GM23338 (cell line): ENCODE results near the gene PLSCR4. TPM values are rescaled to one million over a fixed set of nuclear protein-coding genes. Genes with fewer than 3 reads are reported as not detected.
A peak's percentile ranks its signal among the peaks of the same experiment; 100 is the strongest.

ENCODE experiments used
- ATAC-seq: fragments of 200-7000 bp; cut with Tn5 transposase; 3 replicates; pipeline ENCODE4 v1.9.1; 2020
- DNase-seq: peaks from one replicate; pipeline ENCODE4 v3.0.0-alpha.2; 2015; ENCODE audit warnings: low spot score
- H2AFZ ChIP-seq: fragments of 200-600 bp; sonication (generic); 2 replicates; pipeline ENCODE4 v1.8.0; 2016; ENCODE audit warnings: antibody characterized with exemption, mild to moderate bottlenecking, moderate library complexity
- H3F3A ChIP-seq: fragments of 200-600 bp; sonication (generic); replicated peaks from 2 replicates; pipeline ENCODE4 v1.8.0; 2017; ENCODE audit warnings: antibody characterized with exemption, mixed run types, low read depth
- H3K27ac ChIP-seq: fragments of 200-600 bp; sonication (generic); 2 replicates; pipeline ENCODE4 v1.6.1; 2016; ENCODE audit warnings: low read depth
- H3K27me3 ChIP-seq: fragments of 200-600 bp; sonication (generic); 2 replicates; pipeline ENCODE4 v1.8.0; 2016; ENCODE audit warnings: mild to moderate bottlenecking, mixed run types, moderate library complexity; ENCODE audit not compliant: insufficient read depth
- H3K36me3 ChIP-seq: fragments of 200-600 bp; sonication (generic); 2 replicates; pipeline ENCODE4 v1.8.0; 2016; ENCODE audit warnings: mild to moderate bottlenecking; ENCODE audit not compliant: insufficient read depth
- H3K4me1 ChIP-seq: fragments of 200-600 bp; sonication (generic); 2 replicates; pipeline ENCODE4 v1.8.0; 2016; ENCODE audit warnings: mild to moderate bottlenecking, moderate library complexity; ENCODE audit not compliant: insufficient read depth
- H3K4me2 ChIP-seq: fragments of 200-600 bp; sonication (generic); 2 replicates; pipeline ENCODE4 v1.7.1; 2017; ENCODE audit warnings: mixed run types
- H3K4me3 ChIP-seq: fragments of 200-600 bp; sonication (generic); 2 replicates; pipeline ENCODE4 v1.6.1; 2016; ENCODE audit warnings: mixed run types
- H3K79me2 ChIP-seq: fragments of 200-600 bp; sonication (generic); replicated peaks from 2 replicates; pipeline ENCODE4 v1.8.0; 2017; ENCODE audit warnings: mild to moderate bottlenecking; ENCODE audit not compliant: insufficient read depth
- H3K9me2 ChIP-seq: fragments of 200-600 bp; sonication (generic); 2 replicates; pipeline ENCODE4 v1.8.0; 2017; ENCODE audit not compliant: insufficient read depth
- H4K20me1 ChIP-seq: fragments of 200-600 bp; sonication (generic); replicated peaks from 2 replicates; pipeline ENCODE4 v1.8.0; 2017; ENCODE audit warnings: mild to moderate bottlenecking; ENCODE audit not compliant: insufficient read depth
- H3K27ac Mint-ChIP-seq: 2 replicates; pipeline ENCODE4 v1.8.0; 2020; ENCODE audit warnings: inconsistent platforms, mild to moderate bottlenecking, moderate library complexity, mixed read lengths
- H3K27me3 Mint-ChIP-seq: 3 replicates; pipeline ENCODE4 v1.8.0; 2022; ENCODE audit warnings: low read depth, mild to moderate bottlenecking, moderate library complexity, mixed read lengths, inconsistent platforms; ENCODE audit not compliant: insufficient read depth, poor library complexity
- H3K36me3 Mint-ChIP-seq: 3 replicates; pipeline ENCODE4 v1.8.0; 2021; ENCODE audit warnings: low read depth, mild to moderate bottlenecking, inconsistent platforms, moderate library complexity, mixed read lengths
- H3K4me1 Mint-ChIP-seq: 3 replicates; pipeline ENCODE4 v1.8.0; 2020; ENCODE audit warnings: mild to moderate bottlenecking, inconsistent platforms, mixed read lengths
- H3K4me3 Mint-ChIP-seq: 3 replicates; pipeline ENCODE4 v1.8.0; 2021; ENCODE audit warnings: moderate library complexity, mild to moderate bottlenecking, inconsistent platforms, mixed read lengths
- H3K9me3 Mint-ChIP-seq: 3 replicates; pipeline ENCODE4 v1.8.0; 2020; ENCODE audit warnings: moderate library complexity, mild to moderate bottlenecking, inconsistent platforms, mixed read lengths
- CREB1 ChIP-seq: fragments of 250-450 bp; sonication (Bioruptor Pico); IDR thresholded peaks from 2 replicates; pipeline ENCODE4 v1.5.0; 2020; ENCODE audit warnings: low read depth, mild to moderate bottlenecking, moderate library complexity
- EZH2phosphoT487 ChIP-seq: fragments of 200-600 bp; sonication (generic); IDR thresholded peaks from one replicate; pipeline ENCODE4 v1.8.1; 2018; ENCODE audit warnings: antibody characterized with exemption; ENCODE audit not compliant: unreplicated experiment
- NANOG ChIP-seq: IDR thresholded peaks from 2 replicates; pipeline ENCODE4 v1.6.1; 2016; ENCODE audit warnings: antibody characterized with exemption, borderline replicate concordance
- REST ChIP-seq: IDR thresholded peaks from one replicate; pipeline ENCODE4 v1.6.1; 2018; ENCODE audit warnings: antibody characterized with exemption; ENCODE audit not compliant: unreplicated experiment
- ZNF462 ChIP-seq: fragments of 250-450 bp; sonication (Bioruptor Pico); IDR thresholded peaks from 2 replicates; pipeline ENCODE4 v1.5.0; 2020; ENCODE audit warnings: mild to moderate bottlenecking, moderate library complexity
- polyA plus RNA-seq: library from polyadenylated mRNA; unstranded; fragments of >200 nt; fragmentation: Nextera tagmentation; extraction: Ambion mirVana; gene quantifications from 2 replicates; pipeline ENCODE4 v1.2.1, GENCODE V29; 2016
- total RNA-seq: library from RNA; depleted of rRNA; stranded (reverse); fragments of >200 nt; shearing (Covaris generic); gene quantifications from 2 replicates; pipeline ENCODE4 v1.2.3, GENCODE V29; 2014

Gene PLSCR4
- total and polyA plus RNA-seq, 2 experiments from 2014 or later = 1.4 to 5.2 TPM

- Histone ChIP-seq H3K27me3 (no peaks in the 10 kb centered on the region), H3K4me3 (no peak overlapping the region), H2AFZ (no peak overlapping the region), H3K9me2 (no peaks in the 10 kb centered on the region), H3K36me3 (no peaks in the 10 kb centered on the region), H3K4me2 (peak overlapping the region; percentile 41; the same call in 1 of the 2 replicates), H3K4me1 (peaks cover 16% of the 10 kb centered on the region), H3K27ac (0 out of 2 replicates have a peak overlapping the region, but pooled peaks have one; percentile 20), H3F3A (no peaks in the 10 kb centered on the region), H3K79me2 (peaks cover 85% of the 10 kb centered on the region), H4K20me1 (no peaks in the 10 kb centered on the region; the same call in 1 of the 2 replicates)
- Mint-ChIP-seq H3K27ac (peak overlapping the region; percentile 78), H3K4me3 (no peak overlapping the region), H3K27me3 (no peaks in the 10 kb centered on the region), H3K9me3 (no peaks in the 10 kb centered on the region), H3K4me1 (peaks cover 38% of the 10 kb centered on the region), H3K36me3 (peaks cover 4% of the 10 kb centered on the region; the same call in 2 of the 3 replicates)
- peak; percentile 16 for DNase-seq
- ATAC-seq = peak; percentile 66
- TF ChIP-seq NANOG (no peak), EZH2phosphoT487 (no peak), ZNF462 (CRISPR knock-in tag) (no peak), CREB1 (no peak), REST (no peak)
These were observed 98.1 kb downstream of the PLSCR4 start for GRCh38 chr3:146152834-146153233.
